Activated naive CD8-positive, alpha-beta T cell treated with anti-CD3 and anti-CD28 coated beads for 36 hours (primary cell): Measurements from ENCODE around the gene SUB1. TPM values are rescaled to one million over a fixed set of nuclear protein-coding genes. Genes with fewer than 3 reads are reported as not detected.
"Not testable (repeated sequence)": the region's sequence is repeated elsewhere in the genome, so short reads cannot be mapped to it uniquely, and the experiment has no call there.

Experiments
- DNase-seq: peaks from one replicate; pipeline ENCODE4 v3.0.0; 2021
- H3K27ac Mint-ChIP-seq: one replicate; pipeline ENCODE4 v1.8.0; 2022; ENCODE audit warnings: mild to moderate bottlenecking, moderate library complexity, mixed read lengths
- H3K27me3 Mint-ChIP-seq: one replicate; pipeline ENCODE4 v1.8.0; 2022; ENCODE audit warnings: mild to moderate bottlenecking, mixed read lengths
- H3K36me3 Mint-ChIP-seq: one replicate; pipeline ENCODE4 v1.8.0; 2021; ENCODE audit warnings: mild to moderate bottlenecking, mixed read lengths
- H3K4me1 Mint-ChIP-seq: one replicate; pipeline ENCODE4 v1.8.0; 2021; ENCODE audit warnings: mixed read lengths
- H3K4me3 Mint-ChIP-seq: one replicate; pipeline ENCODE4 v1.8.0; 2022; ENCODE audit warnings: mild to moderate bottlenecking, moderate library complexity, mixed read lengths
- H3K9me3 Mint-ChIP-seq: one replicate; pipeline ENCODE4 v1.8.0; 2022; ENCODE audit warnings: mixed read lengths
- total RNA-seq, 2 experiments: library from RNA; stranded (reverse); gene quantifications; one replicate each; pipeline ENCODE4 v1.2.3, GENCODE V29; 2021

SUB1 gene
- total RNA-seq = 100 to 1,000 TPM; 414 to 435 TPM

- DNase-seq = peak; percentile 91
- Mint-ChIP-seq H3K36me3 (peaks cover 26% of the 10 kb centered on the region), H3K4me1 (peaks cover 39% of the 10 kb centered on the region), H3K9me3 (no peaks in the 10 kb centered on the region), H3K27ac (peak within 1 kb of the TSS; percentile 100), H3K27me3 (no peaks in the 10 kb centered on the region), H3K4me3 (peak within 1 kb of the TSS; percentile 99)
Observed at GRCh38 chr5:32585446-32586275, at the start of gene SUB1. Gene SUB1 (plus strand): TSS chr5:32585557. CDS start chr5:32588513, 2,956 bp downstream.

DNA sequence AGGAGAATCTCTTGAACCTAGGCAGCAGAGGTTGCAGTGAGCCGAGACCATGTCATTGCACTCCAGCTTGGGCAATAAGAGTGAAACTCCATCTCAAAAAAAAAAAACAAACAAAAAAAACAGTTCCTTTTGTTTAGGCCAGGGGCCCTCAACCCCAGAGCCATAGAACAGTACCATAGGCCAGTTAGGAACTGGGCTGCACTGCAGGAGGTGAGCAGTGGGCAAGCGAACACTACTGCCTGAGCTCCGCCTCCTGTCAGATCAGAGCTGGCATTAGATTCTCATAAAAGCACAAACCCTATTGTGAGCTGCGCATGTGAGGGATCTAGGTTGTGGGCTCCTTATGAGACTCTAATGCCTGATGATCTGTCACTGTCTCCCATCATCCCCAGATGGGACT lies 49.1 kb upstream of the SUB1 start:
- Mint-ChIP-seq H3K27me3 (no peaks in the 10 kb centered on the region), H3K4me3 (no peak overlapping the region), H3K27ac (no peak overlapping the region), H3K9me3 (no peaks in the 10 kb centered on the region), H3K36me3 (peaks cover 3% of the 10 kb centered on the region), H3K4me1 (peaks cover 20% of the 10 kb centered on the region)
- DNase-seq = no peak

GRCh38 chr5:32537437-32538029 lies 47.8 kb upstream of the SUB1 start:
- not testable (repeated sequence) for H3K27me3 Mint-ChIP-seq, H3K9me3 Mint-ChIP-seq, H3K4me3 Mint-ChIP-seq, DNase-seq, H3K36me3 Mint-ChIP-seq
- Mint-ChIP-seq H3K27ac (peak overlapping the region; percentile 57), H3K4me1 (peaks cover 17% of the 10 kb centered on the region)

DNA sequence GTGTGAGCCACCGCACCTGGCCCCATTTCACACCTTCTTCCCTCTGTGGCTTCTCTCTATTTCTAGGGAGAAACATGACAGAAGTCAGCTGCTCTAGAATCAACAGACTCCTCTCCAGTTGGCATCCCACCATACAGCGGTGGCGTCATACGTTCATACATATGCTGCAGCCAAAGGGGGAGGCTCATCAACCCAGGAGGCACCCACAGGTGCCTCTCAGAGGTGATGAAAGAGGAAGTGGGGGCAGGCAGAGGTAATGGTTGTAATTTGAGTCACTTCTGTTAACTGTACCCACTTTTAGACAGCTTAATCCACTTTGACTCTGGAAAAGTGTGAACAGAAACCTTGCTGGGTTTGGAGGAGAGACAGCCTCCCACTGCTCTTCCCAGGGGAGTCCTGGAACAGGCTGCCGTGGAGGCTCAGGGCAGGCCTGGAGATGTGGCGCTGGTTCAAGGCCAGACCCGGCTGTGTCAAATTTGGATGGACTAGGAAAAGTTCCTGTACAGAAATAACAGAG lies 47.3 kb upstream of the SUB1 start:
- Mint-ChIP-seq H3K27ac (peak overlapping the region; percentile 57), H3K36me3 (peaks cover 7% of the 10 kb centered on the region), H3K27me3 (no peaks in the 10 kb centered on the region), H3K9me3 (peaks cover 6% of the 10 kb centered on the region), H3K4me3 (no peak overlapping the region), H3K4me1 (peaks cover 22% of the 10 kb centered on the region)
- peak; percentile 34 for DNase-seq

DNA sequence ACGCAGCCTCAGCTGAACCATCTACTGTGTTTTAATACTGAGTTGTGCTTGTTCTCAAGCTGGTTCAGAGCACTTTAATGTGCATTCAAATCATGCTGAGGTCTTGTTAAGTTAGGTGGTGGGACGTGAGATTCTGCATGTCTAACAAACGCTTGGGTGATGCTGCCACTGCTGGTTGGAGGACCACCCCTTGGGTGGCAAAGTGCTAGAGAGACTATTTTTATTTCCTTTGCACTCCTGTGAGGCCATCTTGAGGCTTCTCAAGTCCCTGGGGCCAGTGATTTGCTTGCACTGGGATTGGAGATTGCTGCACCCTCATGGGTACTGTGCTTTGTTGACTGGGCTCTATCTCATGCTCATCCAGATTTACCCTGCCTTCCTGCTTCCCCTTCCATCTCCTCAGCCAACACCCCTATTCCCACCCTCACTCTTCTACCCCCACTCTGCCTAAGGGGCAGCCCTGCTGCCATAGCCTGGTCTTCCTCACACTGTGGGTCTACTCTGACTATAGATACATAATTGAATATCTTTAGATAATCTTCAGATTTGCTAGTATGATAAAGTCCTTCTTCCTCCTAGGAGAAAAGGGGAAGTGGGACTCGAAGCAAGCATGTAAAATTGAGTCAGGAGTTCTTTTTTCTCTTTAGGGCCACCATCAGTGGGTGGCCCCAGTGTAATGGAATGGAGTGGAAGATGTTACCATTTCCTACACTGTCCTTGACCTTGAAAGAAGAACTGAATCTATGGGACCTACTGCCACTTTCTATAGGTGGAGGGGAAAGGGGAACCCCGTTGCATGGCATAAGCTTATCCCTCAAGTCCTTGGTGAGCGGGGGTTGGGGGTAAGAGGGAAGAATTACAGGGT lies 45.1 kb upstream of the SUB1 start:
- Mint-ChIP-seq H3K9me3 (peaks cover 6% of the 10 kb centered on the region), H3K4me3 (no peak overlapping the region), H3K36me3 (peaks cover 7% of the 10 kb centered on the region), H3K27ac (no peak overlapping the region), H3K4me1 (peaks cover 22% of the 10 kb centered on the region), H3K27me3 (no peaks in the 10 kb centered on the region)
- no peak for DNase-seq

DNA sequence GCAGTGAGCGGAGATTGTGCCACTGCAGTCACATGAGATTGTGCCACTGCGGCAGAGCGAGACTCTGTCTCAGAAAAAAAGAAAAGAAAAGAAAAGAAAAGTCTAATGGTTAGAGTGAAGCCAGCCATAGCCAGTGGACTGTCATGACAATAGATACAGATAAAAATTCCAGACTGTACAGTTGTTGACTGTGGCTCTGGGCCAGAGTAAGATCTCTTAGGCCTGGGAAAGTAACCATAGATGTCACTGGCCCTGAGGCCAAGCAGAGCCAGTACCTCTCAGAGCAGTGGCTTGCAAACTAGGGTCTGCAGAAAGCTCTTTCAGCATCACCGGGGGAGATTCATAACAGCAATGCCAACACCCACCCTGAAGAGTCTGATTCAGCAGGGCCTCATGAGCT lies 44.1 kb upstream of the SUB1 start:
- Mint-ChIP-seq H3K27me3 (no peaks in the 10 kb centered on the region), H3K4me1 (peaks cover 21% of the 10 kb centered on the region), H3K36me3 (peaks cover 7% of the 10 kb centered on the region), H3K27ac (no peak overlapping the region), H3K9me3 (peaks cover 6% of the 10 kb centered on the region), H3K4me3 (no peak overlapping the region)
- no peak for DNase-seq

DNA sequence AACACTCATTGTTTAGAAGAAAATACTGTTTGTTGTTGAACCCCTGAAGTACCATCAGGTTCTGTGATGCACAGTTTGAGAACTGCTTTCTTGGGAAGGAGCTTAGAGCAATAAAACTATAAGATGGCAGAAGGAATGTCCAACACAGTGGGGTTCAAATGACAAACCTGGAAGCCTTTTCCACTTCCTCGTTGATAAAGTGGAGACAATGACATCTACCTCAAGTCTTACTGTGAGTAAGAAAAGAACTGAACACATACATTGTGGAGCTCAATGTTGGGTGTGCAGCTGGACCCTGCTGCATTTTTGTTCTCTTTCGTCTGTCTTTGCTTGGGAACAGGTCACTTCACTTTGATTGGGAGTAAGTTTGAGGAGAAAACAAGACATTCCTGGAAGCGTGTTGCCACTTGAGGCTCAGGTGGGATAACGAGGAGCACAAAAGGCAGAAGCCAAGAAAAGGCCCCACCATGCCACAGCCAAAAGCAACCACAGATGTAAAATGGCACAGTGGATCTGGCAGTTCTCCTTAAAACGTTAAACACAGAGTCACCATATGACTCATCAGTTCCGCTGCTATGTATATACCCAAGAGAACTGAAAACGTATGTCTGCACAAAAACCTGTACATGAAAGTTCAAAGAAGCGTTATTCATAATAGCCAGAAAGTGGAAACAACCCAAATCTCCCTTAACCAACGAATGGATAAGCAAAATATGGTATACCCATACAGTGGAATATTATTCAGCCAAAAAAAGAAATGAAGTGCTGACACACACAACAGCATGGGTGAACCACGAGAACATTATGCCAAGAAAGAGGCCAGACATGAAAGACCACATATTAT lies 42.9 kb upstream of the SUB1 start:
- DNase-seq = peak; percentile 12
- peak overlapping the region; percentile 25 for H3K27ac Mint-ChIP-seq
- H3K27me3 Mint-ChIP-seq = no peaks in the 10 kb centered on the region
- H3K4me1 Mint-ChIP-seq = peaks cover 16% of the 10 kb centered on the region
- peaks cover 6% of the 10 kb centered on the region for H3K9me3 Mint-ChIP-seq
- peaks cover 7% of the 10 kb centered on the region for H3K36me3 Mint-ChIP-seq
- no peak overlapping the region for H3K4me3 Mint-ChIP-seq

- no peaks in the 10 kb centered on the region for H3K27me3 Mint-ChIP-seq
- no peak overlapping the region for H3K27ac Mint-ChIP-seq
- DNase-seq = no peak
- peaks cover 6% of the 10 kb centered on the region for H3K9me3 Mint-ChIP-seq
- no peak overlapping the region for H3K4me3 Mint-ChIP-seq
- peaks cover 10% of the 10 kb centered on the region for H3K4me1 Mint-ChIP-seq
- peaks cover 7% of the 10 kb centered on the region for H3K36me3 Mint-ChIP-seq
Observed at GRCh38 chr5:32543291-32543690, 42.1 kb upstream of the SUB1 start.

- DNase-seq = no peak
- Mint-ChIP-seq H3K4me1 (peaks cover 8% of the 10 kb centered on the region), H3K27ac (no peak overlapping the region), H3K27me3 (no peaks in the 10 kb centered on the region), H3K36me3 (peaks cover 7% of the 10 kb centered on the region), H3K4me3 (no peak overlapping the region), H3K9me3 (peaks cover 6% of the 10 kb centered on the region)
Observed at GRCh38 chr5:32545102-32545800, 40.1 kb upstream of the SUB1 start.

GRCh38 chr5:32551194-32551593 lies 34.2 kb upstream of the SUB1 start:
- Mint-ChIP-seq H3K27me3 (no peaks in the 10 kb centered on the region), H3K9me3 (peaks cover 2% of the 10 kb centered on the region), H3K36me3 (peaks cover 2% of the 10 kb centered on the region), H3K27ac (no peak overlapping the region), H3K4me1 (peaks cover 6% of the 10 kb centered on the region), H3K4me3 (no peak overlapping the region)
- DNase-seq = no peak

GRCh38 chr5:32551865-32552264 lies 33.5 kb upstream of the SUB1 start:
- DNase-seq = no peak
- peaks cover 2% of the 10 kb centered on the region for H3K9me3 Mint-ChIP-seq
- H3K4me3 Mint-ChIP-seq = no peak overlapping the region
- peaks cover 6% of the 10 kb centered on the region for H3K4me1 Mint-ChIP-seq
- no peak overlapping the region for H3K27ac Mint-ChIP-seq
- H3K36me3 Mint-ChIP-seq = peaks cover 2% of the 10 kb centered on the region
- no peaks in the 10 kb centered on the region for H3K27me3 Mint-ChIP-seq

- H3K9me3 Mint-ChIP-seq, H3K27ac Mint-ChIP-seq, DNase-seq, H3K27me3 Mint-ChIP-seq, H3K4me1 Mint-ChIP-seq, H3K36me3 Mint-ChIP-seq, H3K4me3 Mint-ChIP-seq: not testable (repeated sequence)
Observed at GRCh38 chr5:32552491-32552890, 32.9 kb upstream of the SUB1 start.

DNA sequence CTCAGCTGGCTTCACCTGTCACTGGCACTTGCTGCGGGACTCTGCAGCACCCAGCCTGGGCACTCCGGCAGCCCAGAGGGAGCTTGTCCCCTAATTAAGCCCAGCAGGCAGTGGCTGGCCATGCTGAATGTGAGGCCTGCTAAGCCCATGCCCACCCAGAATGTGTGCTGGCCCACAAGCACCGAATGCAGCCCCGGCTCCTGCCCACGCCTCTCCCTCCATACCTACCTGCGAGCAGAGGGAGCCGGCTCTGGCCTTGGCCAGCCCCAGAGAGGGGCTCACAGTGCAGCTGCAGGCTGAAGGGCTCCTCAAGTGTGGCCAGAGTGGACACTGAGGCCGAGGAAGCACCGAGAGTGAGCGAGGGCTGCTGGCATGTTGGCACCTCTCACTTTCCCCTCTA lies 32.4 kb upstream of the SUB1 start:
- Mint-ChIP-seq H3K27ac (no peak overlapping the region), H3K36me3 (peaks cover 2% of the 10 kb centered on the region), H3K4me3 (no peak overlapping the region)

More for the DNA sequence above, 32.4 kb upstream of the SUB1 start:
- H3K4me1 Mint-ChIP-seq = peaks cover 6% of the 10 kb centered on the region
- no peak for DNase-seq
- H3K9me3 Mint-ChIP-seq = peaks cover 2% of the 10 kb centered on the region
- no peaks in the 10 kb centered on the region for H3K27me3 Mint-ChIP-seq
